Activated CD4-positive, alpha-beta T cell treated with anti-CD3 and anti-CD28 coated beads, Interleukin-2, Interleukin-6, amounts not matched to agents 100 ng/mL and 50 ng/mL, durations not matched to agents 16 hours and 8 hours (primary cell): ENCODE data around the gene PPME1.

Source experiments
- DNase-seq: peaks from one replicate; pipeline ENCODE4 v3.0.0-alpha.2; 2020

PPME1 gene

DNA sequence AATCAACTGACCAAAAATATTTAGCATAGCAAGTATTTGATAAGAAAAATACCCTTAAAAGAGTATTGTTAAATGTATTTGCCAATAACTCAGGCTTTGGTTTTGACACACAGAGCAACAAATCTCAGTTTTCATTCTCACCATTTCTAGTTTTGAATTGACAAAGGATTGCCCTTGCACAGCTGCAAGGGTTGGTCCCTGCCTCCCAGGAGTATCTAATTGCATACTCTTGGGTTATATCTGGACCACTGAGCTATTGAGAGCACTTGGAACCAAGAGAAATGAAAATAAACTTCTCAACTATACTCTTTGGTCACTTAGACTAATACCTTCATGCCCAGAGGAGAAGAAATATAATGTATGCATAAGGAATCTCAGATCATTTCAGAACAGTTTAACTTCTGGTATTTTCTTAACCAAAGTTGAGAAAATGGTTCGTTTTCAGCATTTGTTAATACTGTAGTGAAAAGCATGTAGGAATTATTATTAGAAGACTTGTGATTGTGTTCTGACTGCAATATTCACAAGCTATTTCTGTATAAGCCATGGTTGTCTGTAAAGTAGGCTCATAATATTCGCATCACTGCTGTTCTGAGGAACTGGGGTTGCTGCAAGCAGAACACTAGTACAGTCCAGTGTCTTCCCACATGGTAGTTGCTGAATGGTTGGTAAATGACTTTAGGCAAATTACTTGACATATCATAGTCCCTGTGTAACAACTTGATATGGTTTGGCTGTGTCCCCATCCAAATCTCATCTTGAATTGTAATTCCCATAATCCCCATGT lies 8.2 kb upstream of the PPME1 start:
- peak; percentile 52 for DNase-seq

DNA sequence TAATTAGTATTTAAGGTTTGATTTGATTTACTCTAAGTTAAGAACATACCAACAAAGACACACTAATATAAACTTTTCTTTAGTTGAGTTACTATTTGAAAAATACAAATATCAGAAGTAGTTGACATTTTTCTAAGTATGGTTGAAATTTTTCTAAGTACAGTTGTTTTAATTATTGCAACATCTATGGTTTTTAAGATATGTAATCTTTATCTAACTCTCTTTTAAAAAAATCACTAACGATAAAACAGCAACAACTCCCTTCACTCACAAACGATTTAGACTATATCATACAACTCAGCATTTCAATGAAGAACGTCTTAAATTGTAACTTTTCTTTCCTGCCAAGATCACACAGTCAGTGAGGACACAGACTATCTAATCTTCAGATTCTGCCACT lies 2.3 kb upstream of the PPME1 start:
- no peak for DNase-seq

DNA sequence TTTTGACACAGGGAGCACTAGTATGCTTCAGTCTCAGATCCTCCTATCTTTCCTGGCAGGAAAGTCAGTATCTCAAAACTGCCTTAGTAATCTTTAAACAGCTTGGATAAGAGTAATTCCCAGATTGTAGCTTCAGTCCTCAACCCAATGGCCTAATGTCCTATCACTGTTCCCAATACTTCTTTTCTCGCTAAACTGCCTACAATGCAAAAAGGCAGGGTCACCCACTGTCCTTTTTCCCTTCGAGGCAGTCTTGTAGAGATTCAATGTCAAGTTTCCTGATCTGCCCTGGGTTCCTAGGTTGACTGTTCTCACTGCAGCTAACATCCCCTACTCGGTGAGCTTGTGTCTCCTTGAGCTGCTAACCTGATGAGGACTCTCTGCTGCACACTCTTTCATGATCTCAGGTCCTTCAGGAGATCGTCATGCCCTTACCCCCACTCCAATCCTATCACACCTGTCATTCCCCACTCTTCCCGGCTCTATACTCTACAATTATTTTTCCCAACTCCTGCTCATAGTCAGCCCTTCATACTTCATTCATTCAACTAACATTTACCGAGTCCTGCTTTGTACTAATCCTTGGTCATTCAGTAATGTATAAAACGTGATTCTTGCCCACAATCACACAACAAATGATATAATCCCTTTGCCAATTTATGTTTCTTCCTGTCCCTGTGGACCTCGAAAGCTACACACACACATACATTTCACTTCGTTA lies 1.2 kb upstream of the PPME1 start:
- DNase-seq = no peak

DNA sequence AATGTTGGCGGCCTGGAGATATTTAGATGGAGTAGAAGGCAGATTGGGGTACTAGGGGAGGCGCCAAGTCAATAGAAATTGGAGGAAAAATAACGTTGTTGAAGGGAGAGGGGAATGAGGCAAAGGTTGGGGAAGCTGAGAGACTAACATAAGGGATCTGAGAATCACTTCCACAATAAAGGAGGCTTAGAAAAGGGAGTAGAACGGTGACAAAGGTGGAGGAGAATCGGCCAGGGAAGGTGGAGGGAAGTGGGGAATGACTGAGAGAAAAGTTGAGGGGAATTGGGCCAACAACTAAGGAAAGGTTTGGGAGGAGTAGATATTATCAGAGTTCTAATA lies 510 bp downstream of the PPME1 start:
- no peak for DNase-seq

DNA sequence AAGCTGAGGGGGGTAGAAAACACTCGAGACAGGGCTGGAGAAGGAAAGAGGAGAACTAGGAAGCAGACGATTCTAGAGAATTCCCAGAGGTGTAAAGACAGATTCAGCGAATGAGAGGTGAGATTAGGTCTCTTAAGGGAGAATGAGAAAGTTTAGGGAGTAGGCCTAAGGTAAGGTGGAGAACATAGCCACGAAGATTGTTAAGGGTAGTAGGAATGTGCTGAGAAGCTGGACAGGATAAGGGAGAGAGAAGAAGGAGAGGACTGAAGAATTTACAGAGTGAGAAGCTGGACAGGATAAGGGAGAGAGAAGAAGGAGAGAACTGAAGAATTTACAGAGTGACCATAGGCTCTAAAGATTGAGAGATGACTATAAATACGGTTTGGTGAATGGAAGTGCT lies 908 bp downstream of the PPME1 start:
- no peak for DNase-seq

DNA sequence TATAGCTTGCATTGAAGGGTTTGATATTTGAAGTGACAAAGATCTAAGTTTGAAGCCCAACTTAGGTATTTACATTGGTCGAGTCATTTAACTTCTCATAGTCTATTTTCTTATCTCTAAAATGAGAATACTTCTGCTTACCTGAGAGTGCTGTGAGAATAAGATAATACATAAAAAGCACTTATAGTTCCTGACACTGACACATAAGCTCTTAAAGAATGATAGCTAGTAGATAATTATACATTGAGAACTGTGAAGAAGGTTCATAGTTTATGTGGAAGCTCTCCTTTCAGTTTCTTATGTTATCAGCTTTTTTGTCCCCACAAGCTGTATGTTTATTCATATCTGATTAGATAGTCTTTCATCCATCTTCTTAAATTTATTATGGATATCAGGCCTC lies 4.8 kb downstream of the PPME1 start:
- DNase-seq = no peak

- DNase-seq = peak; percentile 38
These were observed 8.4 kb downstream of the PPME1 start for GRCh38 chr11:74179234-74180052.

DNA sequence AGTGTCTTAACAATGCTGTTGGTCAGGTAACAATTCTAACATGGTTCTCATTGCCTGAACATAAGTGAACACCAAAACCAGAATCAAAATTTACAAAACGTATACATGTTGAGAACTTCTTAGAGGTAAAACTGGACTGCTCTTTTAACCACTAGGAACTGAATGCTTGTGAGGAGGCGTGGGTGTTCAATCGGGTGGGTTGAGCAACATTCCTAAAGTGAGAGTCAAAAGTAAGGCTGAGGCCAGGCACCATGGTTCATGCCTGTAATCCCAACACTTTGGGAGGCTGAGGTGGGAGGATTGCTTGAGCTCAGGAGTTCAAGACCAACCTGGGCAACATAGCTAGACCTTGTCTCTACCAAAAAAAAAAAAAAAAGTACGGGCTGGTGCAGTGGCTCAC lies 11.5 kb downstream of the PPME1 start:
- no peak for DNase-seq

GRCh38 chr11:74185285-74185684 lies 14.2 kb downstream of the PPME1 start:
- DNase-seq = no peak

- no peak for DNase-seq
These were observed 14.6 kb downstream of the PPME1 start for GRCh38 chr11:74185695-74186094.

GRCh38 chr11:74195828-74196227 lies 24.7 kb downstream of the PPME1 start:
- no peak for DNase-seq

- no peak for DNase-seq
These were observed 25.8 kb downstream of the PPME1 start for GRCh38 chr11:74196781-74197486.

GRCh38 chr11:74203966-74204365 lies 32.9 kb downstream of the PPME1 start:
- DNase-seq = no peak

DNA sequence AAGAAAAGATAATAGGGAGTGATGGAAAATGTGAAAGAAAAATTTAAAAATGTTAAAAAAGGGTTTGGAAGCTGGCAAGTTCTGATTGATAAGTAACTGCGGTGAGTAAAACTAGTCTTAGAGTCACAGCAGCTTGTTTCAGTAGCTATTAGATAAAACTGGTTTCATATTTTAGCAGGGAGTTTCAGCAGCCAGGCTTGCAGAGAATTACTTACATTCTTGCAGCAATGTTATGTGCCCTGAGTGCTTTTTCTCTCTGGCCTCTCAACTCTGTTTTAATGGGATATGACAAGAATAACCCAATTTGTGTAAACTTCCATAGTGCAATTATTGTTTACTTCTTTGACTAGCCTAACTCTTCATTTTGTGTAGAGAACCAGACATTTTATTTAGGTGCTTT lies 33.6 kb downstream of the PPME1 start:
- peak; percentile 9 for DNase-seq

GRCh38 chr11:74205181-74205580 lies 34.1 kb downstream of the PPME1 start:
- DNase-seq = no peak

- DNase-seq = no peak
These were observed 35.7 kb downstream of the PPME1 start for GRCh38 chr11:74206746-74207145.

- DNase-seq = no peak
These were observed 37.4 kb downstream of the PPME1 start for GRCh38 chr11:74208507-74208906.

DNA sequence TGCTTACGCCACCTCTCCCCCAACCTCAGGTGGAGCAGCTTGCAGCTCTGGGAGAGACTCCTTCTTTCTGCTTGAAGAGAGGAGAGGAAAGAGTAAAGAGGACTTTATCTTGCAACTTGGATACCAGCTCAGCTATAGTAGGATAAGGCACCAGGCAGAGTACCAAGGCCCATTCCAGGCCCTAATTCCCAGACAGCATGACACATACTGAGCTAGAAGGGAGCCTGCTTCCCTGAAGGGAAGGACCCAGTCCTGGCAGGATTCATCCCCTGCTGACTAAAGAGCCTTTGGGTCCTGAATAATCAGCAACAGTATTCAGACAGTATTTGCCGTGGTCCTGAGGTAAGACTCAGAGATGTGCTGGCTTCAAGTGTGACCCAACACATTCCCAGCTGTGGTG lies 41.4 kb downstream of the PPME1 start:
- DNase-seq = no peak

DNA sequence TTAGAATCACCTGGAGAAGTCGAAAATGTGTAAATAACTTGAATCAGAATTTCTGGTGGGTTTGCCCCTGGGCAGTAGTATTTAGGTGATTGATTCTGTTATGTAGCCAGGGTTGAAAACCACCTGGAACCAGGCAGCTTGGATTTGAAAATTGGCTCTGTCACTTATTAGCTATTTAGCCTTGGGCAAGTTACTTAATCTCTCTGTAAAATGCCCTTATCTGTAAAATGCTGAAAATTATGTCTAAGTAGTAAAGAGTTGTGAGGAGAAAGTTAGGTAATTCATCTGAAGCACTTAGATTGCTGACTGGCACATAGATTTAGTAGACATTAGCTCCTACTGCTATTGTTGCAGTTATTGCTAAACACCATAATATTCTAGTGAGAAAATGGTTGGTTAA lies 49.3 kb downstream of the PPME1 start:
- DNase-seq = no peak

DNA sequence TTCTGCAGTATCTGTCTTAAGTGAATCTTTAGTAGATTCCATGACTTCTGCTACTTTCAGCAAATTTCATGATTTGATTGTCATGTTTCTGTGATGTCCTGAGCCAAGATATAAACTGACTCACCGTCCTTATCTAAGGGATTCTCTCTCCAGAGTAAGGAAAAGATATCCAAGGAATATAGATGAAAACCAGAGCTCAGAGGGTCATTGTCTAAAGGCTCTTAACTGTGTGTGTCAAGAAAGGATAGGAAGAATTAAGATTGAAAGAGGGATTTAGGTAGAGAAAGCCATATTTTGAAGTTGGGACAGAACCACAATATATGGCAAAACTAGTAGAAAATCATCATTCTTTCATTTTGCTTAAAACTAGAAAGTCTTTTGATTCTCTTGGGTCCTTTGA lies 50.7 kb downstream of the PPME1 start:
- no peak for DNase-seq

- no peak for DNase-seq
These were observed 54.5 kb downstream of the PPME1 start for GRCh38 chr11:74225565-74225964.

DNA sequence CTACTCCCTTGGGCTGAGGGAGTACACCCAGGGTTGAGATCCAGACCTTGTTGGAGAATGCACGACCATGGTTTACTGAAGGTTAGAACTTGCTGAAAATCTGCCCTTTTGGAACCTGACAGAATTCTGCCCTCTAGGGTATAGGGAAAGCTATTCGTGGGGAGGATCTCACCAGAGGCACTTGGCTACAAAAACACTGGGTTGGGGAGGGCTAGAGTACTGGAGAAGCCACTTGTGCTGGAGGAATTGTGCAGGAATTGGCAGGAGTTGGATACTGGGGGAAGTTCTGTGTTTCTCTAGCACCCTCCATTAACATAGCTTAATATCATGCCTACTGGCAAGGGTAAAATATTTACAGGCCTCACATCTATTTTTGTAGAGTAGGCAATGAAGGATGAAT lies 55.8 kb downstream of the PPME1 start:
- no peak for DNase-seq

DNA sequence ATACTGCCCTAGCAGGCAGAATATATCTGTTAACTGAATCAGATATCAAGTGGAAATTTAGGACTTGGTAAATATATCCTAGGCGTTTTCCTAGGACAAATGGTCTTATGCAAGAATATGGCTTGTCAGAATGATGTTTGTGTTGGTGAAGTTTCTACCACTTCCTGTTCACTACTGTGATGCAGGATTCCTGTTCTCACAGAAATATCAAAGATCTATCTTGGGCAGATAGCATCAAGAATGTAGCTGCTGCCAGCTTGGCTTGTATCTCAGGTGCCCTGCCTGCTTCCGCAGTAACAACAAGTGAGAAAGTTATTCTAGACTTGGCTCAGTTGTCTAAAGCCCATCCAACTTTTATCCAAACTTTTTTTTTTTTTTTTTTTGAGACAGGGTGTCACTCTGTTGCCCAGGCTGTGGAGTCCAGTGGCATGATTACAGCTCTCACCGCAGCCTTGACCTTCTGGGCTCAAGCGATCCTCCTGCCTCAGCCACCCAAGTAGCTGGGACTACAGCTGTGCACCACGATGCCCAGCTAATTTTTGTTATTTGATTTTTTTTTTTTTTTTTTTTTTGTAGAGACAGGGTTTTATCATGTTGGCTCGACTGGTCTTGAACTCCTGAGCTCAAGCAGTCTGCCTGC lies 61.3 kb downstream of the PPME1 start:
- DNase-seq = peak; percentile 25
